HG02840 (cell line): Measurements from ENCODE around the gene BLACAT1.
"Not testable (repeated sequence)": the region's sequence is repeated elsewhere in the genome, so short reads cannot be mapped to it uniquely, and the experiment has no call there.

Source experiments
- ATAC-seq: cut with Tn5 transposase; IDR thresholded peaks from one replicate; pipeline ENCODE4 v1.9.1; 2021; ENCODE audit warnings: mild to moderate bottlenecking, moderate library complexity, moderate number of reproducible peaks; ENCODE audit not compliant: unreplicated experiment, low FRiP score

BLACAT1 gene

DNA sequence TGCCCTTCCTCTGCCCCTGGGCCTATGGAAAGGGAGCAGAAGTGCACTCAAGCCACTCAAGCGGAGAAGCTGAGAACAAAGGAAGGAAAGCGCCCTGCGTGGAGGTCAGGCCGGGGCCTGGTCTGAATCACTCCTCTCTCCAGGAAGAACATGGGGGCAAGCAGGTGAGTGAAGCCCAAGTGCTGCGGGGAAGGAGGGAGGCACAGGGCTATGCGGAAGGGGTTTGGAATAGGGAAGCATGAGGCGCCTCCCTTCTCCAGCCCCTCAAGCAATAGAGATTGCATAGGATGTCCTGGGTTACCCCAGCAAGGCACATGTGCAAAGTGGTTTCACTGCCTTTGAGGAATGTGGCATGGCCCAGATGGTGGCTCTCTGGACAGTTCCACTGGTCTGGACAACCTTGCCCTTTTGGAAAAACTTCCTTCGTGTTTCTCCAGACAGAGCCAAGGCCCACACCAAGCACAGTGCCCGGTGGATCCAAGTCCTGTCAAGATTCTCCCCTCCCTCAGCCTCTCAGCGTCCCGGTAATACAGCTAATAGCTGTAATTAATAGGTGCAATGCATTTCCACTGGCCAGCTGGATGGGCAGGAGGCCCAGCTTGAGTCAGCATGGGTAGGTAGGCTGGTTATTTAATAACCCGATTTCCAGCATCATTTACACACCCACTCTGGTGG lies 13.7 kb downstream of the BLACAT1 start:
- no peak for ATAC-seq

DNA sequence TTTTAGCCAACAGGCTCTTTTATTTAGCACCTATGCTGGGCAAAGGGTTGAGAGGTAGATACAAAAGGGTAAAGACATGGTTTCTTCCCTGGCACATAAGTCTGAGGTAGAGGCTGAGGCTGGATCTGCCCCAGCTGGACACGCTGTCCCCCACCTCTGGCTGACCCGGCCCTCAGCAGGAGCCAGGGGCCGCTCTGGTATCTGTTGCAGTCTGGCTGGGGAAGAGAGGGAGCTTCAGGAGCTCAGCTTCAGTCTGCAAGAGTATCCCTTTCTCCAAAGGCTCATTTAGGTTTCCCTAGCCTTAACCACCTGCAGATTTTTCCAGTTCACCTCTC lies 14.2 kb downstream of the BLACAT1 start:
- no peak for ATAC-seq

DNA sequence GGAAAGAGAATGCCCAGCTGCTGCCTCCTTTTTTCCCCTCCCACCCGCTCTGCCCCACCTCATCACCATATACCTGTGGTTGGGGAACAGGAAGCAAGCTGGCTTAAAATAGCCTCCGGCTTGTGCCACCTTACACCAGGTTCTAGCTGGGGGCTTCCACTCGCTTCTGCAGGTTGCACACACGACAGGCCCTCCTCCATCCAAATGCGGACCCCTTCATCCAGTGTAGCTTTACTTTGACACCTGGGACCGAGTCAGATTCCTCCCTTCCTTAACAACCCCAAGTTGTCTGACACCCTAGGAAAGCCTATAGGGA lies 14.6 kb downstream of the BLACAT1 start:
- no peak for ATAC-seq

GRCh38 chr1:205440476-205441317 lies 15.1 kb downstream of the BLACAT1 start:
- ATAC-seq: no peak

DNA sequence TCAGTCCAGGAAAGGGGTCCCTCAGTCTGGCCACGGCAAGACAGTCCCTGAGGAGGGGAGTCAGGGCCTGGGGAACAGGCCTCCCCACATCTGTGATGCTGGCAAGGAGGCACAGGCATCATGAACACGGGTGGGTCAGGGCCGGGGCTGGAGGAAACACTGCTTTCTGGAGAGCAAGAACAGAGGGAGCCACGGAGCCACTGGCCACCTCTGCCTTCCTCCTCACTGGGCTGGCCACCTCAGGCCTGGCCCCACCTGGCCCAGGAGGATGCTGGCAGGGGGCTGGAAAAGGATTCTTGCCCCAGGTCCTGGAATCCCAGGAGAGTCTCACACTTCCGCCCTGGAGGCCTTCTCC lies 15.7 kb downstream of the BLACAT1 start:
- ATAC-seq: no peak

- no peak for ATAC-seq
These were observed 17.4 kb downstream of the BLACAT1 start for GRCh38 chr1:205438213-205439158.

- no peak for ATAC-seq
These were observed 18.3 kb downstream of the BLACAT1 start for GRCh38 chr1:205437570-205437969.

GRCh38 chr1:205436776-205437410 lies 19.0 kb downstream of the BLACAT1 start:
- ATAC-seq: no peak

- no peak for ATAC-seq
These were observed 20.0 kb downstream of the BLACAT1 start for GRCh38 chr1:205435578-205436573.

DNA sequence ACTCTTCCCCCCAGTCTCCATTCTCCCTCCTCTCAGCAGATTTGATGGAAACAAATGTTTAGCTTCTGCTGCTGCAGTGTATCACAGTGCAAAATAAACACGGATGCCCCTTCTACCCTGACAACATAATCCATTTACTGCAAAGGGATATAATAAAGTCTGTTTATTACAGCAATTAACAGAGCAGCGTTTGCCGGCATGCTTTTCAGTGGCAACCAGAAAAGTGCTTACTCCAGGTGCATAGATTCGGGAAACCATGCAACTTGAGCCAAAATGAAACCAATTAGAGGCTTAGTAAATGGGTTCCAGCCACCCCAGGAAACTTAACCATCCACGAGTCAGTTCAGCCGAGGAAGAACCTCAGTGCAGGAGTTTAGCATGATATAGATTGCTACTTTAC lies 21.1 kb downstream of the BLACAT1 start:
- no peak for ATAC-seq

GRCh38 chr1:205432692-205433091 lies 23.2 kb downstream of the BLACAT1 start:
- ATAC-seq: not testable (repeated sequence)

- ATAC-seq: no peak
These were observed 23.7 kb downstream of the BLACAT1 start for GRCh38 chr1:205432116-205432515.

GRCh38 chr1:205430696-205431305 lies 25.0 kb downstream of the BLACAT1 start:
- no peak for ATAC-seq

GRCh38 chr1:205429762-205430695 lies 25.8 kb downstream of the BLACAT1 start:
- no peak for ATAC-seq

DNA sequence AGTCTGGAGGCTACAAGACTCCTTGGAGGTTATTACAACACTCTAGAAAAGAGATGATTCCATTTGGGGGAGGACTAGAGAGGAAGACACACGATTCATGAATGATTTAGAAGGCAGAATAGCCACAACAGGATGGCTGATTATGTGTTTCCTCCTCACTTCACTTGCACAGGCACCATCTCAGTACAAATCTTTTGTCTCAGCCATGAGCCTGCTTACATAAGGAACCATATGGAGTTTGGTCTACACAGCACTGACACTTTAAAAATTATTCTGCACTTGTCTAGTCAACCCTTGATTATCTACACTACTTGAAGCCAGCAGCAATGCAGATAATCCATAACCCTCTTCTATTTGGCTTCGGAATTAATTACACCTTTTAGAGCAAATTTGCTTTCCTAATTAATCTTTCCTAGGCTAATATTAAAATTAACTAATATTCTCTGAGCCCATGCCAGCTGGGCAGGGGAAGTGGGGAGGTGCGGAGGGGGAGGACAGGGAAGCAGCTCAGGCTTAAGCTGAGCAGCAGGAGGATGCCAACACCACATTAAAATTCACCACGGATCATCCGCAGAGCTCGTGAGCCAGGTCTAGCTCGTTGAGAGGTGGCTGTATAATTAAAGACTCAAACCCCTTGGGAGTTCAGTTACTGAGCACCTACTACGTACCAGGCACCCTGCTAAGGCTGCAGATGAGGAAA lies 30.8 kb downstream of the BLACAT1 start:
- no peak for ATAC-seq

GRCh38 chr1:205423814-205424399 lies 31.9 kb downstream of the BLACAT1 start:
- ATAC-seq: no peak

- no peak for ATAC-seq
These were observed 32.7 kb downstream of the BLACAT1 start for GRCh38 chr1:205422993-205423642.
